HEK293 (cell line): ENCODE results near the gene CNTRL.

Source experiments
- CTCF ChIA-PET: fragments of 350-600 bp; formaldehyde crosslinking; extraction: SDS; loops from one replicate; lab custom pipeline; 2021; ENCODE audit warnings: antibody characterized with exemption; lab: Yijun Ruan, JAX
- POLR2A ChIA-PET: fragments of 300-600 bp; formaldehyde crosslinking; extraction: SDS; loops from one replicate; lab custom pipeline; 2020; ENCODE audit warnings: antibody characterized with exemption, inconsistent platforms; lab: Yijun Ruan, JAX
- H3K27ac ChIP-seq: fragments of 200-500 bp; sonication (Bioruptor generic); 2 replicates; pipeline ENCODE4 v1.5.1; 2014; ENCODE audit warnings: low read depth, low read length, control low read depth, inconsistent platforms; ENCODE audit errors: extremely low read depth
- H3K36me3 ChIP-seq, 2 experiments: fragments of 200-500 bp in 1 of 2; sonication (Bioruptor generic) in 1 of 2; 1 replicate in 1 of 2; 2 replicates in 1 of 2; pipeline ENCODE4 v1.5.1; 2014 to 2017; ENCODE audit warnings: inconsistent platforms in 2 of 2, low read length in 2 of 2; ENCODE audit not compliant: control insufficient read depth in 2 of 2, insufficient read depth in 1 of 2
- H3K4me1 ChIP-seq: fragments of 200-500 bp; sonication (Bioruptor generic); 2 replicates; pipeline ENCODE4 v1.5.1; 2014; ENCODE audit warnings: mild to moderate bottlenecking, low read length, inconsistent platforms; ENCODE audit not compliant: control insufficient read depth, insufficient read depth
- H3K4me3 ChIP-seq: 2 replicates; pipeline ENCODE4 v1.5.1; 2011; ENCODE audit warnings: low read depth, mild to moderate bottlenecking, control low read depth, low read length, moderate library complexity
- H3K9me3 ChIP-seq: fragments of 200-500 bp; sonication (Bioruptor generic); 2 replicates; pipeline ENCODE4 v1.5.1; 2014; ENCODE audit warnings: low read depth, low read length, inconsistent platforms; ENCODE audit not compliant: control insufficient read depth, insufficient read depth
- GLIS1 ChIP-seq: fragments of 450-650 bp; formaldehyde crosslinking; IDR thresholded peaks from 2 replicates; pipeline ENCODE4 v1.5.1; 2016; ENCODE audit warnings: missing biosample characterization, missing genetic modification characterization
- HOXC10 ChIP-seq: sonication (generic); formaldehyde crosslinking; IDR thresholded peaks from 2 replicates; pipeline ENCODE4 v1.8.1; 2023; ENCODE audit warnings: mild to moderate bottlenecking, missing genetic modification reagents
- SCRT1 ChIP-seq: fragments of 450-650 bp; formaldehyde crosslinking; IDR thresholded peaks from 2 replicates; pipeline ENCODE4 v1.5.1; 2016; ENCODE audit warnings: missing biosample characterization, missing genetic modification characterization, borderline replicate concordance
- YY1 ChIP-seq: fragments of 450-650 bp; formaldehyde crosslinking; IDR thresholded peaks from 2 replicates; pipeline ENCODE4 v1.5.1; 2018; ENCODE audit warnings: missing biosample characterization, missing genetic modification characterization
- ZBTB17 ChIP-seq: fragments of 450-650 bp; formaldehyde crosslinking; IDR thresholded peaks from 2 replicates; pipeline ENCODE4 v1.5.1; 2016; ENCODE audit warnings: missing biosample characterization, missing genetic modification characterization
- ZBTB20 ChIP-seq: fragments of 450-650 bp; formaldehyde crosslinking; IDR thresholded peaks from 2 replicates; pipeline ENCODE4 v1.5.1; 2016; ENCODE audit warnings: missing biosample characterization, missing genetic modification characterization
- ZEB2 ChIP-seq: fragments of 450-650 bp; formaldehyde crosslinking; IDR thresholded peaks from 2 replicates; pipeline ENCODE4 v1.5.1; 2016; ENCODE audit warnings: missing biosample characterization, missing genetic modification characterization
- ZNF10 ChIP-seq: fragments of 450-650 bp; formaldehyde crosslinking; IDR thresholded peaks from 2 replicates; pipeline ENCODE4 v1.5.1; 2017; ENCODE audit warnings: missing biosample characterization, missing genetic modification characterization
- ZNF292 ChIP-seq: fragments of 450-650 bp; formaldehyde crosslinking; IDR thresholded peaks from 2 replicates; pipeline ENCODE4 v1.5.1; 2016; ENCODE audit warnings: low read depth, missing biosample characterization, missing genetic modification characterization, borderline replicate concordance
- ZNF366 ChIP-seq: fragments of 450-650 bp; formaldehyde crosslinking; conservative IDR thresholded peaks from 2 replicates; pipeline ENCODE4 v1.5.1; 2016; ENCODE audit warnings: missing biosample characterization, missing genetic modification characterization
- ZNF426 ChIP-seq: fragments of 450-650 bp; formaldehyde crosslinking; IDR thresholded peaks from 2 replicates; pipeline ENCODE4 v1.5.1; 2017; ENCODE audit warnings: missing biosample characterization, missing genetic modification characterization, mild to moderate bottlenecking, inconsistent platforms, moderate library complexity
- ZNF433 ChIP-seq: fragments of 450-650 bp; formaldehyde crosslinking; IDR thresholded peaks from 2 replicates; pipeline ENCODE4 v1.5.1; 2016; ENCODE audit warnings: missing biosample characterization, missing genetic modification characterization, low read depth
- ZNF48 ChIP-seq: fragments of 450-650 bp; formaldehyde crosslinking; IDR thresholded peaks from 2 replicates; pipeline ENCODE4 v1.5.1; 2016; ENCODE audit warnings: missing biosample characterization, missing genetic modification characterization
- ZNF561 ChIP-seq: fragments of 450-650 bp; IDR thresholded peaks from 2 replicates; pipeline ENCODE4 v1.5.1; 2018; ENCODE audit warnings: missing biosample characterization, missing genetic modification characterization, borderline replicate concordance
- ZNF837 ChIP-seq: fragments of 450-650 bp; formaldehyde crosslinking; IDR thresholded peaks from 2 replicates; pipeline ENCODE4 v1.5.1; 2016; ENCODE audit warnings: missing biosample characterization, missing genetic modification characterization
- TF ChIP-seq, protein P1 (sequence below): fragments of 450-650 bp; formaldehyde crosslinking; IDR thresholded peaks from 2 replicates; pipeline ENCODE4 v1.5.1; 2016; ENCODE audit warnings: missing biosample characterization, missing genetic modification characterization
- TF ChIP-seq, protein P2 (sequence below): fragments of 450-650 bp; formaldehyde crosslinking; IDR thresholded peaks from 2 replicates; pipeline ENCODE4 v1.5.1; 2016; ENCODE audit warnings: missing biosample characterization, missing genetic modification characterization
- TF ChIP-seq, protein P3 (sequence below): fragments of 450-650 bp; formaldehyde crosslinking; IDR thresholded peaks from 2 replicates; pipeline ENCODE4 v1.5.1; 2017; ENCODE audit warnings: missing biosample characterization, missing genetic modification characterization
- TF ChIP-seq, protein P4 (sequence below): fragments of 450-650 bp; formaldehyde crosslinking; IDR thresholded peaks from 2 replicates; pipeline ENCODE4 v1.5.1; 2016; ENCODE audit warnings: missing biosample characterization, missing genetic modification characterization
- TF ChIP-seq, protein P5 (sequence below): fragments of 450-650 bp; formaldehyde crosslinking; IDR thresholded peaks from 2 replicates; pipeline ENCODE4 v1.5.1; 2017; ENCODE audit warnings: missing biosample characterization, missing genetic modification characterization

CNTRL gene

DNA sequence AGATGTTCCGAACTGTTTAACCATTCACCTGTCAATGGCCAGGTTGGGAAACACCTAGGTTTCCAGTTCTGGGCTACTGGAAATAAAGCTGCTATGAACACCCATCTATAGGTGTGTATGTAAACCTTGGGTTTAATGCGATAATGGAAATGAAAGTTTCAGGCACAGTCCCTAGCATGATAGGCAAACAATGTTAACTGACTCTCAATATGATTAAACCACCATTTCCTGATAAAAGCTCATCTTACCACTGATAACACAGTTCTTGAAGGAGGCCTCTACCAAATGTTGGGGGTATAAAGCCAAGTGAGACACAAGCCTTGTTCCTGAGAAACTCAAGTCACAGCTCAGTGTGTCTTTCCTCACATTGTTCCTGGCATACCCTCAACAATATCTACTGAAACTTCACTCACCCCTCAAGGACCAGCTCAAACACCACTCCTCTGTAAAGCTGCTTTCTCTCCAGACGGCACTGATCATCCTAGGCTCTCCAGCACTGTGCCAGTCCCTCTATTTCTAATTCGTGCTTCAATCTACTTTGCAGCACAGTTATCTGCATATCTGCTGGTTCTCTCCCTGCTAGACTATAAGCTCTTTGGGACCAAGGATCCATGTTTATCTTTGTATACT, 111.1 kb downstream of the CNTRL start (continued):
- TF ChIP-seq, protein P1, sequence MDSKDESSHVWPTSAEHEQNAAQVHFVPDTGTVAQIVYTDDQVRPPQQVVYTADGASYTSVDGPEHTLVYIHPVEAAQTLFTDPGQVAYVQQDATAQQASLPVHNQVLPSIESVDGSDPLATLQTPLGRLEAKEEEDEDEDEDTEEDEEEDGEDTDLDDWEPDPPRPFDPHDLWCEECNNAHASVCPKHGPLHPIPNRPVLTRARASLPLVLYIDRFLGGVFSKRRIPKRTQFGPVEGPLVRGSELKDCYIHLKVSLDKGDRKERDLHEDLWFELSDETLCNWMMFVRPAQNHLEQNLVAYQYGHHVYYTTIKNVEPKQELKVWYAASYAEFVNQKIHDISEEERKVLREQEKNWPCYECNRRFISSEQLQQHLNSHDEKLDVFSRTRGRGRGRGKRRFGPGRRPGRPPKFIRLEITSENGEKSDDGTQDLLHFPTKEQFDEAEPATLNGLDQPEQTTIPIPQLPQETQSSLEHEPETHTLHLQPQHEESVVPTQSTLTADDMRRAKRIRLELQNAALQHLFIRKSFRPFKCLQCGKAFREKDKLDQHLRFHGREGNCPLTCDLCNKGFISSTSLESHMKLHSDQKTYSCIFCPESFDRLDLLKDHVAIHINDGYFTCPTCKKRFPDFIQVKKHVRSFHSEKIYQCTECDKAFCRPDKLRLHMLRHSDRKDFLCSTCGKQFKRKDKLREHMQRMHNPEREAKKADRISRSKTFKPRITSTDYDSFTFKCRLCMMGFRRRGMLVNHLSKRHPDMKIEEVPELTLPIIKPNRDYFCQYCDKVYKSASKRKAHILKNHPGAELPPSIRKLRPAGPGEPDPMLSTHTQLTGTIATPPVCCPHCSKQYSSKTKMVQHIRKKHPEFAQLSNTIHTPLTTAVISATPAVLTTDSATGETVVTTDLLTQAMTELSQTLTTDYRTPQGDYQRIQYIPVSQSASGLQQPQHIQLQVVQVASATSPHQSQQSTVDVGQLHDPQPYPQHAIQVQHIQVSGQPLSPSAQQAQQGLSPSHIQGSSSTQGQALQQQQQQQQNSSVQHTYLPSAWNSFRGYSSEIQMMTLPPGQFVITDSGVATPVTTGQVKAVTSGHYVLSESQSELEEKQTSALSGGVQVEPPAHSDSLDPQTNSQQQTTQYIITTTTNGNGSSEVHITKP (tag by site-specific recombination), result 0 out of 2 replicates have a peak, but pooled peaks have one; percentile 13
- TF ChIP-seq, protein P2, sequence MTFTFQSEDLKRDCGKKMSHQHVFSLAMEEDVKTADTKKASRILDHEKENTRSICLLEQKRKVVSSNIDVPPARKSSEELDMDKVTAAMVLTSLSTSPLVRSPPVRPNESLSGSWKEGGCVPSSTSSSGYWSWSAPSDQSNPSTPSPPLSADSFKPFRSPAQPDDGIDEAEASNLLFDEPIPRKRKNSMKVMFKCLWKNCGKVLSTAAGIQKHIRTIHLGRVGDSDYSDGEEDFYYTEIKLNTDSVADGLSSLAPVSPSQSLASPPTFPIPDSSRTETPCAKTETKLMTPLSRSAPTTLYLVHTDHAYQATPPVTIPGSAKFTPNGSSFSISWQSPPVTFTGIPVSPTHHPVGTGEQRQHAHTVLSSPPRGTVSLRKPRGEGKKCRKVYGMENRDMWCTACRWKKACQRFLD (tag by site-specific recombination), result no peak
- TF ChIP-seq ZNF366 (tag by site-specific recombination), result no peak
- TF ChIP-seq, all 188 proteins: peak for 1

DNA sequence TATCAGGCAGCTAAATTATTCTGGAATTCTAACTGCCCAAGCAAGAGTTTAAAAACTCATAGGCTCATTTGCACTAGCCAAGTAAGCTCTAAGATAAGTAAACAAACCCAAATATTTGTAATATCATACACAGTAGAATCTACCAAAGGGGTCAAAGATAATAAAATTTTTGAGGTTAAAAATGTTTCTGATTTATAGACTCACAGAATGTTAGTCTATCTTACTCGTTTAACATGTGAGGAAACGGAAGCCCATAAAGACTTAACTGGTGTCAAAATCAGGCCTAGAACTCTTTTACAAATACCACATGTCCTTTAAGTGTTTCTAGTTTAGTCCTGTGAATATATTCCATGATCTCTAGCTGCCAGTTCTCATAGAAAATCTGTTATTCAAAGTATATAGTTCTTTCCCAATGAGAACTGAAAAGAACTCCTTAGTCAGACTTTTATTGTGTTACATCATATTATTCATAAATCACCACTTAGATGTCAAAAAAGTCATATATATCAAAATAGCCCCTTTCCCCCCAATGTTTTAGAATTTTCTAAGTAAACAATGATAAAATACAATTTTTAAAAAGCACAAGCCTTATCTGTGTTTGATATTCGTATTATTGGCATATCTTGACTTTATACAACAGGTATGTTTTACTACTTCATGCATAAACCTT, 113.0 kb downstream of the CNTRL start:
- Histone ChIP-seq H3K27ac (no peak overlapping the region), H3K9me3 (no peaks in the 10 kb centered on the region), H3K36me3 (peaks cover 0 to 29% of the 10 kb centered on the region in 2 experiments; a peak in 1 of 3 replicates), H3K4me1 (peaks cover 7% of the 10 kb centered on the region), H3K4me3 (no peak overlapping the region)
- ChIA-PET POLR2A (no interaction called here), CTCF (interaction anchor here (0.6 to 1.8 kb wide), 3 partner anchors 14 to 432 kb away, joined by 3 to 5 read pairs (median 4); partner anchors contain the start of gene RAB14)
- TF ChIP-seq, protein P3, sequence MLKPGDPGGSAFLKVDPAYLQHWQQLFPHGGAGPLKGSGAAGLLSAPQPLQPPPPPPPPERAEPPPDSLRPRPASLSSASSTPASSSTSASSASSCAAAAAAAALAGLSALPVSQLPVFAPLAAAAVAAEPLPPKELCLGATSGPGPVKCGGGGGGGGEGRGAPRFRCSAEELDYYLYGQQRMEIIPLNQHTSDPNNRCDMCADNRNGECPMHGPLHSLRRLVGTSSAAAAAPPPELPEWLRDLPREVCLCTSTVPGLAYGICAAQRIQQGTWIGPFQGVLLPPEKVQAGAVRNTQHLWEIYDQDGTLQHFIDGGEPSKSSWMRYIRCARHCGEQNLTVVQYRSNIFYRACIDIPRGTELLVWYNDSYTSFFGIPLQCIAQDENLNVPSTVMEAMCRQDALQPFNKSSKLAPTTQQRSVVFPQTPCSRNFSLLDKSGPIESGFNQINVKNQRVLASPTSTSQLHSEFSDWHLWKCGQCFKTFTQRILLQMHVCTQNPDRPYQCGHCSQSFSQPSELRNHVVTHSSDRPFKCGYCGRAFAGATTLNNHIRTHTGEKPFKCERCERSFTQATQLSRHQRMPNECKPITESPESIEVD, result peak; percentile 78
- TF ChIP-seq ZNF433 (no peak), ZEB2 (tag by site-specific recombination) (0 out of 2 replicates have a peak, but pooled peaks have one; percentile 22)
- TF ChIP-seq, all 188 proteins: peak for 2

DNA sequence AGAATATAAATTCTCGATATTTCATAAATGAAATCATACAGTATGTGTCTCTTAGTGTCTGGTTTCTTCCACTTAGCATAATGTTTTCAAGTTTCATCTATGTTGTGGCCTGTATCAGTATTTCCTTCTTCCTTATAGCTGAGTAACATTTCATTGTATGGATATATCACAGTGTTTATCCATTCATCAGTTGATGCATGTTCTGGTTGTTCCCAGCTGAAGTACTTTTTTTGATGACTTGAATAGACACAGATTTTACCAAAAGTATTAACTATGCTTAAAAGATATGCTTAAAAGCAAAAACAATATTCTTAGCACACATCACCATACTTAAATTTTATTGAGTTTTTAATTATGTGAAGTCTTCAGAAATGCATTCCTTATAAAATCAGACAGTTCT, 114.3 kb downstream of the CNTRL start:
- H3K9me3 ChIP-seq, result no peaks in the 10 kb centered on the region

DNA sequence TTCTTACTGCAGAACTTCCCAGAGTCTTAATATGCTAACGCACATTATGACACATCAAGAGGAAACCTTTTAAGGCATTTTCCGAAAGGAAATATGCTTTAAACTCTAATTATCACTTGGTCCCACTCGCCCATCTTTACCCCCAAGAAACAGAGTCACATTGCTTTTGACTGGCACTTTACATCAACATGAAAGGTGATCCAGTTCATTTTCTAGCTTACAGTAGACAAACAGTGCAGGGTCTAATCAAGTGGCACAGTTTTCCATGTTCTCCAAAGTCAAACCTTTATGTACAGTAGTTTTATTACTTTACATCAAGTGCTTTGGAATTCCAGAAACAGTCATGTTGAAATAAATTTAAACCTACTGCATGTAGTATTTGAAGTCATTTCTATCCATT, 114.9 kb downstream of the CNTRL start:
- H3K36me3 ChIP-seq, result peaks cover 0 to 14% of the 10 kb centered on the region in 2 experiments; a peak in 1 of 3 replicates
- H3K9me3 ChIP-seq, result no peaks in the 10 kb centered on the region
- POLR2A ChIA-PET, result interaction anchor here (1.3 kb wide), 1 partner anchor 12 kb away, joined by 4 read pairs; the partner anchor contains the start of gene RAB14
- no peak overlapping the region for H3K4me3 ChIP-seq
- CTCF ChIA-PET, result interaction anchor here (0.6 to 1.3 kb wide), 5 partner anchors 9 to 89 kb away, joined by 3 to 5 read pairs (median 4); partner anchors contain the start of gene RAB14
- H3K4me1 ChIP-seq, result peaks cover 7% of the 10 kb centered on the region
- H3K27ac ChIP-seq, result no peak overlapping the region
- TF ChIP-seq SCRT1 (tag by site-specific recombination), result no peak
- TF ChIP-seq GLIS1 (tag by site-specific recombination), result no peak
- no peak for TF ChIP-seq ZNF837
- no peak for TF ChIP-seq YY1
- TF ChIP-seq, protein P4, sequence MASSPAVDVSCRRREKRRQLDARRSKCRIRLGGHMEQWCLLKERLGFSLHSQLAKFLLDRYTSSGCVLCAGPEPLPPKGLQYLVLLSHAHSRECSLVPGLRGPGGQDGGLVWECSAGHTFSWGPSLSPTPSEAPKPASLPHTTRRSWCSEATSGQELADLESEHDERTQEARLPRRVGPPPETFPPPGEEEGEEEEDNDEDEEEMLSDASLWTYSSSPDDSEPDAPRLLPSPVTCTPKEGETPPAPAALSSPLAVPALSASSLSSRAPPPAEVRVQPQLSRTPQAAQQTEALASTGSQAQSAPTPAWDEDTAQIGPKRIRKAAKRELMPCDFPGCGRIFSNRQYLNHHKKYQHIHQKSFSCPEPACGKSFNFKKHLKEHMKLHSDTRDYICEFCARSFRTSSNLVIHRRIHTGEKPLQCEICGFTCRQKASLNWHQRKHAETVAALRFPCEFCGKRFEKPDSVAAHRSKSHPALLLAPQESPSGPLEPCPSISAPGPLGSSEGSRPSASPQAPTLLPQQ, result no peak
- TF ChIP-seq, protein P5, sequence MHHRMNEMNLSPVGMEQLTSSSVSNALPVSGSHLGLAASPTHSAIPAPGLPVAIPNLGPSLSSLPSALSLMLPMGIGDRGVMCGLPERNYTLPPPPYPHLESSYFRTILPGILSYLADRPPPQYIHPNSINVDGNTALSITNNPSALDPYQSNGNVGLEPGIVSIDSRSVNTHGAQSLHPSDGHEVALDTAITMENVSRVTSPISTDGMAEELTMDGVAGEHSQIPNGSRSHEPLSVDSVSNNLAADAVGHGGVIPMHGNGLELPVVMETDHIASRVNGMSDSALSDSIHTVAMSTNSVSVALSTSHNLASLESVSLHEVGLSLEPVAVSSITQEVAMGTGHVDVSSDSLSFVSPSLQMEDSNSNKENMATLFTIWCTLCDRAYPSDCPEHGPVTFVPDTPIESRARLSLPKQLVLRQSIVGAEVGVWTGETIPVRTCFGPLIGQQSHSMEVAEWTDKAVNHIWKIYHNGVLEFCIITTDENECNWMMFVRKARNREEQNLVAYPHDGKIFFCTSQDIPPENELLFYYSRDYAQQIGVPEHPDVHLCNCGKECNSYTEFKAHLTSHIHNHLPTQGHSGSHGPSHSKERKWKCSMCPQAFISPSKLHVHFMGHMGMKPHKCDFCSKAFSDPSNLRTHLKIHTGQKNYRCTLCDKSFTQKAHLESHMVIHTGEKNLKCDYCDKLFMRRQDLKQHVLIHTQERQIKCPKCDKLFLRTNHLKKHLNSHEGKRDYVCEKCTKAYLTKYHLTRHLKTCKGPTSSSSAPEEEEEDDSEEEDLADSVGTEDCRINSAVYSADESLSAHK (tag by site-specific recombination), result no peak
- TF ChIP-seq ZNF426 (tag by site-specific recombination), result no peak
- no peak for TF ChIP-seq ZNF561 (tag by site-specific recombination)

More for the DNA sequence above, 114.3 kb downstream of the CNTRL start:
- no peak for TF ChIP-seq ZNF48 (tag by site-specific recombination)
- no peak for TF ChIP-seq ZNF292 (tag by site-specific recombination)
- TF ChIP-seq ZBTB17, result 0 out of 2 replicates have a peak, but pooled peaks have one; percentile 4
- TF ChIP-seq ZBTB20 (tag by site-specific recombination), result peak; percentile 36; the same call in 1 of the 2 replicates
- peak; percentile 91 for TF ChIP-seq ZNF10 (tag by site-specific recombination)
- no peak for TF ChIP-seq HOXC10 (CRISPR knock-in tag)
- Histone ChIP-seq H3K4me3 (no peak overlapping the region), H3K36me3 (peaks cover 0 to 16% of the 10 kb centered on the region in 2 experiments; a peak in 1 of 3 replicates), H3K4me1 (peaks cover 7% of the 10 kb centered on the region), H3K27ac (no peak overlapping the region)
- POLR2A ChIA-PET, result interaction anchor here (1.3 kb wide), 1 partner anchor 13 kb away, joined by 4 read pairs; the partner anchor contains the start of gene RAB14
- CTCF ChIA-PET, result interaction anchor here (0.6 to 1.3 kb wide), 7 partner anchors 9 to 434 kb away, joined by 3 to 5 read pairs (median 4); partner anchors contain the start of gene RAB14
